Amygdala (tissue), 56 donors: Measurements from ENCODE around the gene CLEC4A.
"Not testable (repeated sequence)": the region's sequence is repeated elsewhere in the genome, so short reads cannot be mapped to it uniquely, and the experiment has no call there.

Experiments used
- DNase-seq, 56 donors: peaks; one replicate each; lab custom pipeline; 2025; lab: John Stamatoyannopoulos, UW

CLEC4A gene

DNA sequence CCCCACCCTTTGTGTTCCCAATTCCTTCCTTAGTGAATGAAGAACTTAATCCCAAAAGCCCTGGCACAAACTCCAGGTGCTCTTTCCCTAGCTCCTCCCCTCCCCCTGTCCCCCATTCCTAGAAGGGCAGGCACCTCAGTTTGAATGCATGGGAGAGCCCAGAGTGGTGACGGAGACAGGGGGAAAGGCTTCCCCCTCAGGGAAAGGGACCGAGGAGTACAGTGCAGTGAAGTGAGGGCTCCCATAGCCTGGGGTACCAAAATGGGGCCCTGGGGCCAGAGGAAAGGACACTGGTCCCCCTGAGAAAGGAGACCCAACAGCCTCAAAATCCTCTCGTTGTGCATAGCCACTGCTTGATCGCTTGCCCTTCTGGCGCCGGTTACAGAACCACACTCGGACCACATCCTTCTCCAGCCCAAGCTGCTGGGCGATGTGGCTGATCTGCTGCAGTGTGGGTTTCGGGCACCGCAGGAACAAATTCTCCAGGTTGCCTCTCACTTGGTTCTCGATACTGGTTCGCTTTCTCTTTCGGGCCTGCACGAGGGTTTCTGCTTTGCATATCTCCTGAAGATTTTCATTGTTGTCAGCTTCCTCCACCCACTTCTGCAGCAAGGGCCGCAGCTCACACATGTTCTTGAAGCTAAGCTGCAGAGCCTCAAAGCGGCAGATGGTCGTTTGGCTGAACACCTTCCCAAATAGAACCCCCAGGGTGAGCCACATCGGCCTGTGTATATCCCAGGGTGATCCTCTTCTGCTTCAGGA, 10.4 kb downstream of the CLEC4A start:
- not testable (repeated sequence) for DNase-seq

DNA sequence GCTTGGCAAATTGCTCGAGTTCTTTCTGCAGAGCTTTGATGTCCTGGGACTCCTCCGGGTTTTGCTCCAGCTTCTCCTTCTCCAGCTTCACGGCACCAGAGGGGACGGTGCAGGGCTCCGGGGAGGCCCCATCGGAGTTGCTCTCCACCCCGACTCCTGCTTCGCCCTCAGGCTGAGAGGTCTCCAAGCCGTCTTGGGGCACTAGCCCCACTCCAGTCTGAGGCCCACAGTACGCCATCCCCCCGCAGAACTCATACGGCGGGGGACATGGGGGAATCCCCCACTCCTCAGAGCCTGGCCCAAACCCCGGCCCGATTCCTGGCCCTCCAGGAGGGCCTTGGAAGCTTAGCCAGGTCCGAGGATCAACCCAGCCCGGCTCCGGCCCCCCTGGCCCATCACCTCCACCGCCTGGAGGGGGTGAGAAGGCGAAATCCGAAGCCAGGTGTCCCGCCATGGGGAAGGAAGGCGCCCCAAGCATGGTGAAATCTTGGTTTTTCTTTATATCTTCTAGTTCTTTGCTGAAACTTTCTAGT, 11.0 kb downstream of the CLEC4A start:
- DNase-seq = not testable (repeated sequence)

DNA sequence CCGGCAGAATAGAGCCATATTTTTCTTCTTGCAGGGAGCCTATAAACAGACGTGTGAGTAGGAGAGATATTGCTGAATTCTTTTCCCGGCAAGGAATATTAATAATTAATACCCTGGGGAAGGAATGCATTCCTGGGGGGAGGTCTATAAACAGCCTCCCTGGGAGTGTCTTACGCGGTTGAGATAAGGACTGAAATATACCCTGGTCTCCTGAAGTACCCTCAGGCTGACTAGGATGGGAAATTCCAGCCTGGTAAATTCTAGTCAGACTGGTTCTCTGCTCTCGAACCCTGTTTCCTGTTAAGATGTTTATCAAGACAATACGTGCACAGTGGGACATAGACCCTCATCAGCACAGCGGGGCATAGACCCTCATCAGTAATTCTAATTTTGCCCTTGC, 18.2 kb downstream of the CLEC4A start:
- DNase-seq = not testable (repeated sequence)

DNA sequence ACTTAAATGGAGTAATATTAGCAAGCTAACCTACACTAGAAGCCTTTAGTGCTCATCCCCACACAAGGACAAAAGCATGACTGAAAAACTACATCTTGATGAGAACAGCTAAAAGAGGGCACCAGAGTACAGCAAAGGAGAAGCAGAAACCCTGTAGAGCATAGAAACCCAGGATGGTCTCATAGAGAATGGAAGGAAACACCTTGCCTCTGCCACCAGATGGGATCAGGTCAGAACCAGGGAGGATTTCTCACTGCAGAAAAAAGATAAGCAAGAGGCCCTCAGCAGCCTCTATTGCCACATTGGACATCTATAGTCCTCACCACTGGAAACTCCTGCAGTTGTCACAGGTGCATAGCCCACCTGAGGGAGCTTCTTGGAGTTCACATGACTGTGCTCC, 19.8 kb downstream of the CLEC4A start:
- DNase-seq = no peak

DNA sequence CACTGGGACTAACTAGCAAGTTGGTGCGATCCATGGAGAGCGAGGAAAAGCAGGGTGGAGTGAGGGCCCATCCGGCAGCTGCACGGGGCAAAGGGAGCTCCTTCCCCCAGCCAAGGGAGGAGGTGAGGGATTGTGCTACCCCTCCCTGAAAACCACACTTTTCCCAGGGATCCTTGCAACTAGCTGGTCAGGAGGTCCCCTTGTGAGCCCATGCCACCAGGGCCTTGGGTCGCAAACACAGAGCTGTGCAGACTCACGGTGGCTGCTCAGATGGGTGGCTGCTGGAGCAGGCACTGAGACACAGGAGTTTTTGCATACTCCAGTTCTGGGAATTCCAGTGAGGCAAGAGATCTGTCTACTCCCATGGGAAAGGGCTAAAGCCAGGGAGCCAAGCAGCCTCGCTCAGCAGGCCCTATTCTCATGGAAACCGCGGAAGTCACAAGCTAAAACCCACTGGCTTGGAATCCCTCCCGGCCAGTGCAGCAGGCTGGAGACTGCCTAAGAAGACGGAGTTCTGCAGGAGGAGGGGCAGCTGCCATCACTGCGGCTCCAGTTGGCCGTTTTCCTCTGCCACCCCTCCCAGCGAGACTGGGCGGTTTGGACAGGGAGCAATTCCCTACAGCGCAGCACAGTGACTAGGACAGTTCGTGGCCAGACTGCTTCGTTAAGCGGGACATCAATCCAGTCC, 22.5 kb downstream of the CLEC4A start:
- DNase-seq = peak in 52 of 56 donors; percentile 15 to 86 (median 55)

DNA sequence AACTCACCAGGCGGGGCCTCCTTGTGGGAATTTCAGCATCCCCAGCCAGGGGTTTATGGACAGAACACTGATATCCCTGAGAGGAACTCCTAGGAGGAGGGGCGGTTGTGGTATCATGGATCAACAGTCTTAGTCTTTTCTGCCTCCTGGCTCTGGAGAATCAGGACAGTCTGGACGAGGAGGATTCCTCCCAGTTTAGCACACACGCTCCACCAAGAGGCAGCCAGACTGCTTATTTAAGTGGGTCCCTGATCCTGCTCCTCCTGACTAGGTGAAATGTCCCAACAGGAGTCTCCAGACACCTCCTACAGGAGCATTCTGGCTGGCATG, 23.0 kb downstream of the CLEC4A start:
- DNase-seq = no peak

DNA sequence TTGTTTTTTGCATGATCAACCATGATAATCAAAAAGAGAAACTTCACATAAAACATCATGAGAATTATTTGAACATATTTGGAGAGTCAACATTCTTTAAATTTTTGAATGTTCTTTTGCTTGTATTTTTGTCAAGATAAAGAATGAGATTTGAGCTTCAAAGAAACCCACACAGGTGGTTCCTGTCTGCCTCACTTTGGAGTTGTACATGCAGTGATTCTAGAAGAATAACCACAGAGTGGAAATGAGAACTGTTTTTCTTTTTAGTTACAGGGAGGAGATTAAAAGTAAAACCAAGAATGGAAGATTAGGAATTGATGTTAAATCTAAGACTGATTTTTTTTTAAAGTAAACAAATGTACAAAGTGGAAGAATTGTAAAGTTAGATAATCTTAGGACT, 31.1 kb downstream of the CLEC4A start:
- DNase-seq = no peak

DNA sequence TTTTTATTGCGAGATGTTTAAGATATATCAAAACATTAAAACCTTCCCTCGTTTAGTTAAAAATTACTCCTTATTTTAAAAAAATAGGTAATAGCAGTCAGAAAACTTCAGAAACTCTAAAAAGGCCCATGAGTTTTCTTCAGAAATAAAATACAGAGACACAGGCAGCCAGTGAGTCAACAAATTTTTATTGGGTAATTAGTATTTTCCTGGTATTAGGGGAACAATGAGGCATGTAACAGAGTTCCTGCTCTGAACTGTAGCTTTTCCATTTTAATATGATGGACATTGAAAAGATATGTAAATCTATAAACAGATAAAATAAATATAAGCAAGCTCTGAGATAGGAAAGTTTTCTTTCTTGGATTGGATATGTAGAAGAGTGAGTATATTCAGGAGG, 33.0 kb downstream of the CLEC4A start:
- DNase-seq = no peak

DNA sequence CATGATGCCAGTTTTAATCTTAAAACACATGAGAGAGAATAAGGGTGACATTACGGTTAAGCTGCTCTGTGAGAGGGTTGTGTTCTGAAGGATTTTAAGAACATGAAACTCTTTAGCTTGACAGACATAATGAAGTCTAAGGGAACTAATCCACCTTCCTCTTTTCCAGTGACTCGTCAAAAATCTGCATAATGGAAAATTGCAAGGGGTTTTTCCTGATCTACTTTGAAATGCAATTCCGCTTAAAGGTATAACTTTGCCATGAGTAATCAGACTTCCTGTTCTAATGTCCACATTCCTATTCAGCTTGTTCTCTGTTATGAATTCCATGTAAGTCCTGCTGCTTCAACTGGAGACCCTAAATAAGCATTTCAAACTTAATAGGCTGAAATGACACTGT, 33.4 kb downstream of the CLEC4A start, which contains the start of gene ZNF705A:
Gene ZNF705A (plus strand): TSS at position 171 of the 400 bp plus-strand sequence. CDS start 15,611 bp downstream, outside the sequence.
- no peak for DNase-seq

DNA sequence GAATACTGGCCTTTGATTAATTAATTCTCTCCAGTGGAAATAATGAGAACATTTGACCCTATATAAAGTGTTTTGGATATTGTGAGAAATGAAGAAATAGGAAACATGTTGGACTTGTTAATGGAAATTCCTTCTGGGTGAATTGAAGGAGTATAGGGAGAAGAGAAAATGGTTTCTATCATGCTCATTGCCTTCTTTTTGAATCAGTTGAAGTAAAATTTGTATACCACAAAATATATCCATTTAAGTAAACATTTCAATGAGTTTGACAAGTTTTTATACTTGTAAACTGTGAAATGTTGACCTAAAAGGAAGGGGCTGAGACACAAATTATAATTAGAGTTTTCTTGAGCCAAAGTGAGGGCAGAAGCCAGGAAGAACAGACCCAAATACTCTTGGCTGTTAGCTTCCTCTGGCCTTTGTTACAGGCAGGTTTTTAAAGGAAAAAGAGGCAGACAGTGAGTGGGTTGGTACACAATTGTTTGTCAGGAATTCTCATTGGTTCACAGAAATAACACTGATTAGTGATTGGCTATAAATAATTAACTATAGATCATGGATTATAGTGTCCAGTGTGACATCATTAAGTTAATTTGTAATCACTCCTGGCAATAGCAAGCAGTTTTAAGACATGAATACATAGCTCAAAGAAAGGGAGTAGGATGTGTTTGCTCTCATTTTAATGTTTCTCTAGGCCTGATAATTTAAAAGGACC, 34.2 kb downstream of the CLEC4A start:
- no peak for DNase-seq

DNA sequence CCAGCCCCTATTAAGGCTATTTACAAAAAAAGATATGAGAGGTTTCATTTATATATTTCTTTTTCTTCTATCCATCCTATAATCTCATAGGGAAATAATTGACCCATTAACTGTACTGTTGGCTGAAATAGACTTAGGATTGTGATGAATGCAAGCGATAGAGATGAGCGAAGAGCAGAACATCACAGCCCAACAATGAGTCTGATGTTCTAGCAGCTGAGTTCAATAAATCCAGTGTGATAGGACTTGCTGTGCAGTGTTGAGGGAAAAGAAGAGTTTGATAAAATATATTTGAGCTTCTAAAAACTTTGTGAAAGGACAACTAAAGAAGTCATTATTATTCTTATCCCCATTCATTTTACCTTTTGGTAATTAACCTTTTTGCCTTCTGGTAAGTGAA, 49.5 kb downstream of the CLEC4A start:
- peak in 2 of 56 donors; percentile 6 to 18 for DNase-seq

DNA sequence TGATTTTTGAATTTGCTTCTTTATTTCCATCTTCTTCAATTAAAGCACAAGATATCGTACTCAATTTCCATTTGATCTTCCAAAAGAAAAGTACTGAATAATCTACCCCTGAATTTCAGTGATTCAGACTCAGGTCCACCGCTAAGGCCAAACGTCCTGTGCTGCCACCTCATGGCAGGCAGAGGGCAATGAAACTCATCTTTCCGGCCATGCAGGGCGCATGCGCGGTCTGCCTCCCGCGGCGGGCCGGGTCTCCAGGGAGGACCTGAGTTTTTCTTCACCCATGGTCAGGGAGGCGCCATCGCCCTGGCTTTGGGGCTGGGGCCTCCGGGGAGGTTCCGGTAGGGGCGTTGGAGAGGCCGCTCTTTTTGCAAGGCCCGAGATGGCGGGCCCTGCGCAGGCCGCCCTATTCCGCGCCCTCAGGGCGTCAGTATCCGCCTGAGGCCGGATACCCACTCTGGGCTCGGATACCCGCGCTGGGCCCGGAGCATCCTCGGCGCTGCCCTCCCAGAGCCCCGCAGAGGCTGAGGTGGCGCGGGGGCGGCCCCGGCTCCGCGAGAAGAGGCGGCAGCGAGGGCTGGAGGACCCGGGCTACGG, 56.7 kb downstream of the CLEC4A start:
- DNase-seq = peak; percentile 12 to 92 (median 67)

DNA sequence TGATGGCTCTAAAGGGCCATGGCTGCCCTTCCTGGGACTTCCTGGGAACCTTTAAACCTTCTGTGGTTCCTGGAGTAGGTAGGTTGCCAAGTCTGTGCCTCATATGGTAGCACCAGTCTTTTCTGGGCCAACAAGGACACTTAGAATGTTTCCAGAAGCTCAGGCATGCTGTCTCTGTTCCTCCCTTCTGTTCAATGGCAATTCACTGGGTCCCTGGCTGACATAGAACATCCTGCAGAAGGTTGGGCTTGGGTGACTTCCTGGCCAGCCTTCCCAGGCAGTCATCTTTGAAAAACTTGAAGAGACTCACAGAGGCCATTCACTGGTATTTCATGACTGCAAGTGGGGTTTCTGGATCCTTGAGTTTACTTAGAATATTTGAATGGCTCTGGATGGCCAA, 57.9 kb downstream of the CLEC4A start:
- not testable (repeated sequence) for DNase-seq

DNA sequence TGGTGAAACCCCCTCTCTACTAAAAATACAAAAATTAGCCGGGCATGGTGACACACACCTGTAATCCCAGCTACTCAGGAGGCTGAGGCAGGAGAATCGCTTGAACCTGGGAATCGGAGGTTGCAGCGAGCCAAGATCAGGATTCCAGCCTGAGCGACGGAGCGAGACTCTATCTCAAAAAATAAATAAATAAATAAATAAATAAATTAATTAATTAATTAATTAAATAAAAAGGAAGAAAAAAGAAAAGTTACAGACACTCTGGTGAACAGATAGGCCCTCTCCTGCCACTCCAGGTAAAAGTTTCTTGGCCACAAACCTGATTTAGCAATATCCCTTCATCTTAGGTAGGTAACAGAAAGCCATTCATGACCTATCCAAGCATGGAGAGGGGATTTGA, 59.5 kb downstream of the CLEC4A start:
- DNase-seq = not testable (repeated sequence)

DNA sequence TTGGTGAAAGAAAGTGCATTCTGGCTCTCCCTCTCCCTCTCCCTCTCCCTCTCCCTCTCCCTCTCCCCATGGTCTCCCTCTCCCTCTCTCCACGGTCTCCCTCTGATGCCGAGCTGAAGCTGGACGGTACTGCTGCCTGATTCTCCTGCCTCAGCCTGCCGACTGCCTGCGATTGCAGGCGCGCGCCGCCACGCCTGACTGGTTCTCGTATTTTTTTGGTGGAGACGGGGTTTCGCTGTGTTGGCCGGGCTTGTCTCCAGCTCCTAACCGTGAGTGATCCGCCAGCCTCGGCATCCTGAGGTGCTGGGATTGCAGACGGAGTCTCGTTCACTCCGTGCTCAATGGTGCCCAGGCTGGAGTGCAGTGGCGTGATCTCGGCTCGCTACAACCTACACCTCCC, 59.9 kb downstream of the CLEC4A start:
- DNase-seq = not testable (repeated sequence)

DNA sequence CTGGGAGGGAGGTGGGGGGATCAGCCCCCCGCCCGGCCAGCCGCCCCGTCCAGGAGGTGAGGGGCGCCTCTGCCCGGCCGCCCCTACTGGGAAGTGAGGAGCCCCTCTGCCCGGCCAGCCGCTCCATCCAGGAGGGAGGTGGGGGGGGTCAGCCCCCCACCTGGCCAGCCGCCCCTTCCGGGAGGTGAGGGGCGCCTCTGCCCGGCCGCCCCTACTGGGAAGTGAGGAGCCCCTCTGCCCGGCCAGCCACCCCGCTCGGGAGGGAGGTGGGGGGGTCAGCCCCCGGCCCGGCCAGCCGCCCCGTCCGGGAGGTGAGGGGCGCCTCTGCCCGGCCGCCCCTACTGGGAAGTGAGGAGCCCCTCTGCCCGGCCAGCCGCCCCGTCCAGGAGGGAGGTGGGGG, 60.8 kb downstream of the CLEC4A start:
- not testable (repeated sequence) for DNase-seq

DNA sequence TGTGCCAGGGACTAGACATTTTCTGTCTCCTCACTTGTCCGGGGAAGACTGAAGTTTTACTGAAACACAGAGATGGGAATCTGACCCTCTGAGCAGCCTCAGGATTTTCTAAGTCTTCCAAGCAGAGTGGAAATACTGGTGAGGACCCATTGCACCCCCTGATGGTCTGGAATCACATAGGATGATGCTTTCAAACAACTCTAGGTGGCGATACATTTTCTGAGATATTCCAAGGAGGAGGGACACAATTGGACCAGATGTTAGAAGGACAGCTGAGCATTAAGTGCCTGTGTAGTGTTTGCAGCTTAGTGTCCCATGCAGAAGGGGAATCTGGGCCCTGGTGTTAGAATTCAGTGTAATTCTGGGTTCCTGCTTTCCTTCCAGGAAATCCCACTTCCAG, 64.7 kb downstream of the CLEC4A start:
- not testable (repeated sequence) for DNase-seq
